ENCODE data around the gene AGRN. TPM values are rescaled to one million over a fixed set of nuclear protein-coding genes. Genes with fewer than 3 reads are reported as not detected.

The AGRN gene
- total RNA-seq, 1 experiment from 2014 or later: 184 TPM

GRCh38 chr1:1069056-1069710 lies 49.3 kb downstream of the AGRN start (continued):
- TF ChIP-seq TCF7 (CRISPR knock-in tag; IDR thresholded peaks at IDR 0.05; ENCODE audit: low read depth) (no peak), NR3C1 (CRISPR knock-in tag; conservative IDR thresholded peaks at IDR 0.05; ENCODE audit: low read depth) (no peak), PRDM15 (CRISPR knock-in tag; IDR thresholded peaks at IDR 0.05) (peak; percentile 66), USF1 (CRISPR knock-in tag; IDR thresholded peaks at IDR 0.05) (no peak), ZNF232 (CRISPR knock-in tag; IDR thresholded peaks at IDR 0.05) (no peak), EMX1 (CRISPR knock-in tag; IDR thresholded peaks at IDR 0.05) (no peak), PREB (CRISPR knock-in tag; IDR thresholded peaks at IDR 0.05; ENCODE audit: borderline replicate concordance) (no peak)

- Mint-ChIP-seq H3K36me3 (no peaks in the 10 kb centered on the region), H3K4me1 (no peaks in the 10 kb centered on the region; the same call in 1 of the 2 replicates), H3K27me3 (ENCODE audit: low read depth) (peaks cover 12% of the 10 kb centered on the region), H3K27ac (no peak overlapping the region), H3K9me3 (no peaks in the 10 kb centered on the region), H3K4me3 (peak overlapping the region; percentile 54)
- DNase-seq (ENCODE audit: low spot score) (no peak), ATAC-seq (no peak)
- ChIA-PET POLR2A (no interaction called here), CTCF (interaction anchor here (0.8 to 1.7 kb wide), 6 partner anchors 10 to 222 kb away, joined by 3 to 5 read pairs (median 4); no protein-coding TSS in a partner anchor)
- TF ChIP-seq NFYB (CRISPR knock-in tag; conservative IDR thresholded peaks at IDR 0.05; ENCODE audit: low read depth) (0 out of 2 replicates have a peak, but pooled peaks have one; percentile 13), CREM (CRISPR knock-in tag; IDR thresholded peaks at IDR 0.05) (no peak), FOXP1 (CRISPR knock-in tag; IDR thresholded peaks at IDR 0.05; ENCODE audit: borderline replicate concordance) (0 out of 2 replicates have a peak, but pooled peaks have one; percentile 7), SP1 (CRISPR knock-in tag; conservative IDR thresholded peaks at IDR 0.05) (no peak)
These were observed 50.1 kb downstream of the AGRN start for GRCh38 chr1:1069711-1070676.

- H3K4me3 Mint-ChIP-seq: no peak overlapping the region
- no peaks in the 10 kb centered on the region for H3K36me3 Mint-ChIP-seq
- peaks cover 12% of the 10 kb centered on the region for H3K27me3 Mint-ChIP-seq (ENCODE audit: low read depth)
- H3K4me1 Mint-ChIP-seq: no peaks in the 10 kb centered on the region
- DNase-seq (ENCODE audit: low spot score) (no peak), ATAC-seq (no peak)
- no peak overlapping the region for H3K27ac Mint-ChIP-seq
- POLR2A ChIA-PET: no interaction called here
- CTCF ChIA-PET: interaction anchor here (0.7 to 1.4 kb wide), 4 partner anchors 8 to 220 kb away, joined by 3 to 6 read pairs (median 4); no protein-coding TSS in a partner anchor
- no peaks in the 10 kb centered on the region for H3K9me3 Mint-ChIP-seq
- TF ChIP-seq FOXP1 (CRISPR knock-in tag; IDR thresholded peaks at IDR 0.05; ENCODE audit: borderline replicate concordance) (no peak), HMGXB4 (CRISPR knock-in tag; IDR thresholded peaks at IDR 0.05) (no peak), ZNF317 (CRISPR knock-in tag; IDR thresholded peaks at IDR 0.05; ENCODE audit: borderline replicate concordance, low read depth) (no peak), ARID4B (CRISPR knock-in tag; IDR thresholded peaks at IDR 0.05; ENCODE audit: borderline replicate concordance) (no peak), ZNF121 (CRISPR knock-in tag; IDR thresholded peaks at IDR 0.05) (no peak), CBFB (CRISPR knock-in tag; IDR thresholded peaks at IDR 0.05; ENCODE audit: low read depth) (no peak), RELA (CRISPR knock-in tag; IDR thresholded peaks at IDR 0.05; ENCODE audit: borderline replicate concordance) (no peak)
These were observed 51.8 kb downstream of the AGRN start for GRCh38 chr1:1071486-1072298.

Measured in WTC11 (cell line).